ENCODE data around the gene SPACA9.

The SPACA9 gene

DNA sequence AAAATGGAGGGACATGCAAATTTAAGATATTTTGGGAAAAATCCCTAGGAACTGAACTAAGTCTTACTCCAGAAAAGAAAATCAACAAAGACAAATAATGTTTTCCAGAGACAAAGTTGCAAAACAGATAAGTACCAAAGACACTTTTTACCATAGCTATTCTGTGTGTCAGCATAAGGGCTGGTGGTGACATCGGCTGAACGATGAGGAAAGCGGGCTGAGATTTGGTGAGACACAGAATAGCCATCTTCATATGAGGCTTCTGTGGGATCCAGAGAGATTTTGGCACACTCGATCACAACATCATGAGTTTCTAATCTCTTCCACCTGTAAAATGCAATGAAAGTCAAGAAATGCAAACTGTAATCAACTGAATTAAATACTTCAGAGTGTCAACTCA is 33.4 kb downstream of the SPACA9 start:
- Histone ChIP-seq H3K4me3 (ENCODE audit: extremely low read depth, insufficient read depth, low read length, poor library complexity, severe bottlenecking) (no peak overlapping the region), H3K9me3 (ENCODE audit: control insufficient read depth, low read length) (no peaks in the 10 kb centered on the region), H3K27ac (ENCODE audit: low read depth, low read length, severe bottlenecking) (no peak overlapping the region), H3K4me1 (ENCODE audit: control insufficient read depth, insufficient read depth, low read length, poor library complexity, severe bottlenecking) (no peaks in the 10 kb centered on the region), H3K36me3 (ENCODE audit: control insufficient read depth, insufficient read depth, low read length) (peaks cover 68% of the 10 kb centered on the region)
- WGBS, 2 experiments (ENCODE audit: insufficient coverage in 2 of 2), result 98% methylated on average over 4 of the region's 4 CpGs; no CpG with 5 or more reads in 1 of the 2 experiments

DNA sequence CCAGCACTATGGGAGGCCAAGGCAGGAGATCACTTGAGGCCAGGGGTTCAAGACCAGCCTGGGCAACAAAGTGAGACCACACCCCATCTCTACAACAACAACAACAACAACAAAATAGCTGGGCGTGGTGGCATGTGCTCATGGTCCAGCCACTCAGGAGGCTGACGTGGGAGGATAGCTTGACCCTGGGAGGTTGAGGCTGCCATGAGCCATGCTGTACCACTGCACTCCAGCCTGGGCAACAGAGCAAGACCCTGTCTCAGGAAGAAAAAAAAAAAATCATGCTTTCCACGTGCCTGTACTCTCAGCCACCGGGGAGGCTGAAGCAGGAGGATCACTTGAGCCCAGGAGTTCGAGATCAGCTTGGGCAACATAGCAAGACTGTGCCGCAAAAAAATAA is 36.2 kb downstream of the SPACA9 start:
- H3K4me3 ChIP-seq (ENCODE audit: extremely low read depth, insufficient read depth, low read length, poor library complexity, severe bottlenecking), result no peak overlapping the region
- H3K27ac ChIP-seq (ENCODE audit: low read depth, low read length, severe bottlenecking), result no peak overlapping the region
- no peaks in the 10 kb centered on the region for H3K9me3 ChIP-seq (ENCODE audit: control insufficient read depth, low read length)
- H3K36me3 ChIP-seq (ENCODE audit: control insufficient read depth, insufficient read depth, low read length), result peaks cover 77% of the 10 kb centered on the region
- no peaks in the 10 kb centered on the region for H3K4me1 ChIP-seq (ENCODE audit: control insufficient read depth, insufficient read depth, low read length, poor library complexity, severe bottlenecking)
- WGBS, 2 experiments (ENCODE audit: insufficient coverage in 2 of 2), result 94 to 100% methylated on average over 3 of the region's 6 CpGs

DNA sequence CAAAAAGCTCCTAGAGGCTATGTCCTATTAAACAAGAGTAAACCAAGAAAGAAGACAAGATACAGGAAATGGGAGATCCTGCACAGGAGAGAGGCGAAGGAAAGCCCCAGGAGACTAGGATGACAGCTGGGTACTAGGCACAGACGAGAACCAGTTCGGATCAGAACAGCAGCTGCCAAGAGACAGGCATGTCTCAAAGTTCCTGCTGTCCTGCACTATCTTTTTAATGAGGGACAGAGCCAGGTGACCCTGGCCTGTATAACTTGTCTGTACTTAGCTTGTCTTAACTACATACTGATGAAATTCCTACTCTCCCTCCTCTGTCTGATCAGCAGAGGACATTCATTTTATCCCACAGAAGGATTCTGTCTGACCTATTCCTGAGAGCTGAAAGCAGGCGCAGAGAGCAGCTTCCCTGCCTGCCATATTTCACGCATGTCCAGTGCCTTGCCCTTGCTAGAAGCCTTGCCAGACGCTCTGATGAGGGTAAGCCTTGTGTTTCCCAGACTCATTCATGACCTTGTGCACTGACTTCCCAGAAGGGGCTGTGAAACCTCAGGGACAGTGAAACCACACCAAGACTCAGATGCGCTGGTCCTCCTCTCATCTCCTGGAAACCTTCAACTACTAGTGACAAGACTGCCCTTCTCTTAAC is 41.0 kb downstream of the SPACA9 start:
- H3K27ac ChIP-seq (ENCODE audit: low read depth, low read length, severe bottlenecking), result no peak overlapping the region
- peaks cover 83% of the 10 kb centered on the region for H3K36me3 ChIP-seq (ENCODE audit: control insufficient read depth, insufficient read depth, low read length)
- no peaks in the 10 kb centered on the region for H3K4me1 ChIP-seq (ENCODE audit: control insufficient read depth, insufficient read depth, low read length, poor library complexity, severe bottlenecking)
- 87 to 91% methylated on average over 7 of the region's 7 CpGs for WGBS, 2 experiments (ENCODE audit: insufficient coverage in 2 of 2)
- no peaks in the 10 kb centered on the region for H3K9me3 ChIP-seq (ENCODE audit: control insufficient read depth, low read length)
- H3K4me3 ChIP-seq (ENCODE audit: extremely low read depth, insufficient read depth, low read length, poor library complexity, severe bottlenecking), result no peak overlapping the region

DNA sequence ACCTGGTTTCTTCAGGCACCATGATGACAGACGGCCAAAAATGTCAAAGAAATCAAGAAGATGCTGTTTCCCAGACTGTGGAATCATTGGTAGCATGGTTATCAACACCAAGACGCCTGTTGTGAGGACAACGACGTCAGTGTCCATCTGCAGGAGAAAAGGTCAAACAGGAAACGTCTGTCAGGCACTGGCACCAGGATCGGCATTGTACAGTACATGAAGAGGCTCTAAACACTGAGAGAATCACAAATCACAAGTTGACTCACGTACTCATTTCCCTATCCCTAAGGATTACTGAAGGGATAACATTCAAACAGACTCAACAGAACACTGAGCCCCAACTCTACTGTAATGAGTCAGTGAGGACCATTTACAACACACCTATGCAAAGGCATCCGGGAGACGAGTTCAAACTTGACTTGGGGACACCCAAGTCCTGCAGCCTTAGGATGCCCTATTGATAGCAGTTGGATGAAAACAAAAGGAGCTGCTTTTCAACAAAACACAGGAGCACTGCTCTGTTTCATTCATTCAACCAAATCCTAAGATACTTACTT is 44.7 kb downstream of the SPACA9 start:
- H3K4me1 ChIP-seq (ENCODE audit: control insufficient read depth, insufficient read depth, low read length, poor library complexity, severe bottlenecking), result no peaks in the 10 kb centered on the region
- H3K36me3 ChIP-seq (ENCODE audit: control insufficient read depth, insufficient read depth, low read length), result peaks cover 90% of the 10 kb centered on the region
- no peaks in the 10 kb centered on the region for H3K9me3 ChIP-seq (ENCODE audit: control insufficient read depth, low read length)
- no peak overlapping the region for H3K4me3 ChIP-seq (ENCODE audit: extremely low read depth, insufficient read depth, low read length, poor library complexity, severe bottlenecking)
- no peak overlapping the region for H3K27ac ChIP-seq (ENCODE audit: low read depth, low read length, severe bottlenecking)
- WGBS, 2 experiments (ENCODE audit: insufficient coverage in 2 of 2), result 88 to 92% methylated on average over 7 to 9 of the region's 9 CpGs

DNA sequence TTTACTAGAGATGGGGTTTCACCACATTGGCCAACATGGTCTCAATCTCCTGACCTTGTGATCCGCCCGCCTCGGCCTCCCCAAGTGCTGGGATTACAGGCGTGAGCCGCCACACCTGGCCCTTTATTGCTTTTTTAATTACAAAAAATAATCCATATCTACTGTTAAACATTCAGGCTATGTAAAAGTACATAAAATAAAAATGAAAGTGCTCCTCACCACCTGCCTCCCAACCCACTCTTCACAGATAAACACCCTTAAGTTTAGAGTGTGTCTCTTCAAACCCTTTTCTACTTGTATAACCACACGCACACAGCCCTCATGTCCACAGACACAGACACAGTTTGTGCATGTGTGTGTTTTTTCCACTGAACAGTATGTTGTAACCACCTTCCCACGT is 49.0 kb downstream of the SPACA9 start:
- H3K9me3 ChIP-seq (ENCODE audit: control insufficient read depth, low read length), result no peaks in the 10 kb centered on the region
- H3K4me3 ChIP-seq (ENCODE audit: extremely low read depth, insufficient read depth, low read length, poor library complexity, severe bottlenecking), result no peak overlapping the region
- peaks cover 76% of the 10 kb centered on the region for H3K36me3 ChIP-seq (ENCODE audit: control insufficient read depth, insufficient read depth, low read length)
- no peak overlapping the region for H3K27ac ChIP-seq (ENCODE audit: low read depth, low read length, severe bottlenecking)
- H3K4me1 ChIP-seq (ENCODE audit: control insufficient read depth, insufficient read depth, low read length, poor library complexity, severe bottlenecking), result no peaks in the 10 kb centered on the region
- 87 to 100% methylated on average over 2 to 6 of the region's 7 CpGs for WGBS, 2 experiments (ENCODE audit: insufficient coverage in 2 of 2)

DNA sequence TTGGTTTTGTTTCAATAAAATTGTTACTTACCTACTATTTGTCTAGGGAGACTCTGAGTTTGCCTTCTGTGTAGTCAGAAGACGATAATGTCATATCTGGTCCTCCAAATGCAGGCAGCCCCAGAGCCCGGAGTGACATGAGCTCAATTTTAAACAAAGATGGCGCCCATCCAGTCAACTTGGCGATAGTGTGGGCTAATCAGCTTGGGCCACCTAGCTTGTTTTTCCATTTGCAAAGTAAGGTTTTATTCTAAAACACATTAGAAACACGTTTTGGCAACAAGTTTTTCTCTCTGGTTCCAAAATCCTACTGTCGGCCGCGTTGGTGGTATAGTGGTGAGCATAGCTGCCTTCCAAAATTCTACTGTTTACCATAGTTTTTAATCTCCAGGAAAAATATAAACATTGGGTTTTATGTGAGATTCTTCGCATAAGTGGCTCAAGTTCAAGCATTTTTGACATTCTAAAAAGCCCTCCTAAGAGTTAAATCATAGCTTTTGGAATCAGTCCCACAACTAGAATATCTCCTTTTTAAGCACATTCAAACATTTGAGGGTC is 52.6 kb downstream of the SPACA9 start:
- no peaks in the 10 kb centered on the region for H3K4me1 ChIP-seq (ENCODE audit: control insufficient read depth, insufficient read depth, low read length, poor library complexity, severe bottlenecking)
- H3K27ac ChIP-seq (ENCODE audit: low read depth, low read length, severe bottlenecking), result no peak overlapping the region
- no peaks in the 10 kb centered on the region for H3K9me3 ChIP-seq (ENCODE audit: control insufficient read depth, low read length)
- WGBS, 2 experiments (ENCODE audit: insufficient coverage in 2 of 2), result 97 to 100% methylated on average over 3 to 4 of the region's 9 CpGs
- peaks cover 71% of the 10 kb centered on the region for H3K36me3 ChIP-seq (ENCODE audit: control insufficient read depth, insufficient read depth, low read length)
- H3K4me3 ChIP-seq (ENCODE audit: extremely low read depth, insufficient read depth, low read length, poor library complexity, severe bottlenecking), result no peak overlapping the region

DNA sequence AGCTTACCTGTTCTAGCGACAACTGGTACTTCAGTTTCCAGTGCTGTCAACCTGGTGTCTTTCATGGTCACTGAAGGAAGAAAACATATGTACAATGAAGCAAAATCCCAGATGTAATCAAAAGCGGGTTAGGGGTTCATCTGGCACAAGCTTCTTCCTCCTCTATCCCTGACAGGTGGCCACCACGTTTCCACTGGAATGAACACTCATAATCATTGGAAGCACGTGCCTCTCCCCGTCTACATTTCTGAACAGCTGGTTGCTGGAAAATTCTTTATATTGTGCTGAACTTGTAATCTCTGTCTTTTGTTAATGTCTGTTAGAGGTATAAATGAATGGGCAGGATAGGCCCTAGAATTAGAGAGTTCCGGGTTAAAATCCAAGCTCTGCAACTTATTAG is 56.3 kb downstream of the SPACA9 start:
- Histone ChIP-seq H3K4me1 (ENCODE audit: control insufficient read depth, insufficient read depth, low read length, poor library complexity, severe bottlenecking) (no peaks in the 10 kb centered on the region), H3K9me3 (ENCODE audit: control insufficient read depth, low read length) (no peaks in the 10 kb centered on the region), H3K4me3 (ENCODE audit: extremely low read depth, insufficient read depth, low read length, poor library complexity, severe bottlenecking) (no peak overlapping the region), H3K36me3 (ENCODE audit: control insufficient read depth, insufficient read depth, low read length) (peaks cover 53% of the 10 kb centered on the region), H3K27ac (ENCODE audit: low read depth, low read length, severe bottlenecking) (no peak overlapping the region)
- WGBS, 2 experiments (ENCODE audit: insufficient coverage in 2 of 2), result 96 to 98% methylated on average over 3 to 5 of the region's 6 CpGs

DNA sequence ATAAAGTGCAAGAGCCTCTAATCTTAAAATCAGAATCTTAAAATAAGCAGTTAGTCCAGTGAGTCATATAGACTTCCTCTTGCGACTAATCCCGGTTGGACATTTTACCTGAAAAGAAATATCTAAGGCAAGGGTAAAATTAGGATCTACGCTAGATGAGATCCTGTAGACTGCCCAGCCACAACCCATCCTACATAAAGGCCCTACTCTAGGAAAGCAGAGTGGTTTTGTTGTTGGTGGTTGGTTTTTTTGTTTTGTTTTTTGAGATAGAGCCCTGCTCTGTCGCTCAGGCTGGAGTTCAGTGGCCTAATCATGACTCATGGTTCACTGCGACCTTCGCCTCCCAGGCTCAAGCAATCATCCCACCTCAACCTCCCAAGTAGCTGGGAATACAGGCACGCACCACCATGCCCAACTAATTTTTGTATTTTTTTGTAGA is 58.8 kb downstream of the SPACA9 start:
- H3K4me3 ChIP-seq (ENCODE audit: extremely low read depth, insufficient read depth, low read length, poor library complexity, severe bottlenecking), result no peak overlapping the region
- H3K4me1 ChIP-seq (ENCODE audit: control insufficient read depth, insufficient read depth, low read length, poor library complexity, severe bottlenecking), result no peaks in the 10 kb centered on the region
- peaks cover 36% of the 10 kb centered on the region for H3K36me3 ChIP-seq (ENCODE audit: control insufficient read depth, insufficient read depth, low read length)
- no peaks in the 10 kb centered on the region for H3K9me3 ChIP-seq (ENCODE audit: control insufficient read depth, low read length)
- no peak overlapping the region for H3K27ac ChIP-seq (ENCODE audit: low read depth, low read length, severe bottlenecking)
- WGBS, 2 experiments (ENCODE audit: insufficient coverage in 2 of 2), result 90 to 100% methylated on average over 2 to 3 of the region's 7 CpGs

DNA sequence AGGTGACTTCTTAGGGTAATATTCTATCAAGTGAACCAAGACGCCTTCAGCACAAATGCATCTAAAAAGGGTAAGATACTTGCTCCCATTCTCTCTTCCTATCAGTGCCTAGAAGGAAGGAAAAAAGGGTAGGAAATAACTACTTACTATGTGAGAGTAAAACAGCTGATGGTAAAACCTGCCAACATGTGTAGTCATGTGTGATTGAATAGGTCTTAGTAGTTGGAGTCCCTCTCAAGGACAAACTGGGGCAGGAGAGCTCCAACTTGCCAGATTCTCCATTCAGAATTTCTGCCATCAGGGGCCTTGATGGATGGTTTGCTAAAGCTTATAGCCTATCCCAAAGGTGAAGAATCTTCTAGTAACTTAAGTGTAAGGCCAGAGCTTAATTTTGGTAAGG is 60.5 kb downstream of the SPACA9 start:
- no peaks in the 10 kb centered on the region for H3K9me3 ChIP-seq (ENCODE audit: control insufficient read depth, low read length)
- no CpG with 5 or more reads among the region's 1 CpG for WGBS, 2 experiments (ENCODE audit: insufficient coverage in 2 of 2)
- peaks cover 20% of the 10 kb centered on the region for H3K36me3 ChIP-seq (ENCODE audit: control insufficient read depth, insufficient read depth, low read length)

More for the DNA sequence above, 60.5 kb downstream of the SPACA9 start:
- Histone ChIP-seq H3K4me1 (ENCODE audit: control insufficient read depth, insufficient read depth, low read length, poor library complexity, severe bottlenecking) (peaks cover 7% of the 10 kb centered on the region), H3K4me3 (ENCODE audit: extremely low read depth, insufficient read depth, low read length, poor library complexity, severe bottlenecking) (no peak overlapping the region), H3K27ac (ENCODE audit: low read depth, low read length, severe bottlenecking) (no peak overlapping the region)

All from mesodermal cell (in vitro differentiated cells).